NCI-H2029 treated with DMSO at 0.1 percent for 48 hours (cell line): ENCODE results near the gene GTF2IRD1.
"Not testable (repeated sequence)": the region's sequence is repeated elsewhere in the genome, so short reads cannot be mapped to it uniquely, and the experiment has no call there.

Experiments used
- DNase-seq: peaks from one replicate; lab custom pipeline; 2025; lab: John Stamatoyannopoulos, UW

Gene GTF2IRD1

GRCh38 chr7:74493295-74493694 is 39.6 kb downstream of the GTF2IRD1 start:
- no peak for DNase-seq

DNA sequence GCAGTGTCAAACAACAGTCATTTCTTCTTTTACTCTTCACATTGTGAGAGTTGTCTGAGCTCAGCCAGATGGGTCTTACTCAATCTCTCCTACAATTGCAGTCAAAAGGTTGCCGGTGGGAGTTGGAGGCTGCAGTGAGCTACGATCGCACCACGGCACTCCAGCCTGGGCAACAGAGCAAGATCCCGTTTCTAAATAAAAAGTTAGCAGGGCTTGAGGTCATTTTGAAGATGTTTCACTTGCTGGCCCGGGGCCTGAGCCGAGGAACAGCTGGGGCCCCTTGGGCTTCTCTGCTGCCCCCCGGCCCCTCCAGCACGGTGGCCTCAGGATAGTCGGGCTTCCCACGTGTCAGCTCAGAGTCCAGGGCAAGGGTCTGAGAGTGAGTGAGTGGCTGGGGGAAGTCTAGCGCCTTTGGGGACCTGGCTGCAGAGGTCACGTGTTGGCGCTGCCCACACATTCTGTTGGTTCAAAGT is 40.4 kb downstream of the GTF2IRD1 start:
- no peak for DNase-seq

GRCh38 chr7:74495112-74496086 is 41.7 kb downstream of the GTF2IRD1 start:
- DNase-seq, result no peak

DNA sequence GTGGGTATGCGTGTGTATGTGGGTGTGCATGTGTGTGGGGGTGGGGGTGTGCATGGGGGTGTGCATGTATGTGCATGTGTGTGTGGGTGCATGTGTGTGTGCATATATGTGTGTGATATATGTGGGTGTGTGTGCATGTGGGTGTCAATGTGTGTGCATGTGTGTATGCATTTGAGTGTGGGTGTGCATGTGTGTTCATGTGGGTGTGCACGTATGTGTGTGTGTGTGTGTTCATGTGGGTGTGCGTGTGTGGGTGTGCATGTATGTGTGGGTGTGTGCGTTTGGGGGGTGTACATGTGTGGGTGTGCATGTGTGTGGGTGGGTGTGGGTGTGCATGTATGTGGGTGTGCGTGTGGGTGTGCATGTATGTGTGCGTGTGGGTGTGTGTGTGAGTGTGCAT is 42.6 kb downstream of the GTF2IRD1 start:
- DNase-seq, result no peak

DNA sequence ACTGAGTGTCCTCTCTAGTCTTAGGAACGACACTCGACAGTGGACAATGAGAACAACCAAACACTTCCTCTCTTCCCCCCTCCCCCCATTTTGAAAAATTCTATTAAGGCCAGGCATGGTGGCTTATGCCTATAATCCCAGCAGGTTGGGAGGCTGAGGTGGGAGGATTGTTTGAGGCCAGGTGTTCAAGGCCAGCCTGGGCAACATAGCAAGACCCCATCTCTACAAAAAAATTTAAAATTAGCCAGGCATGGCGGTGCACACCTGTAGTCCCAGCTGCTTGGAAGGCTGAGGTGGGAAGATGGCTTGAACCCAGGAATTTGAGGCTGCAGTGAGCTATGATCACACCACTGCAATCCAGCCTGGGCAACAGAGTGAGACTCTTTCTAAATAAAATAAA is 43.1 kb downstream of the GTF2IRD1 start:
- DNase-seq, result not testable (repeated sequence)

DNA sequence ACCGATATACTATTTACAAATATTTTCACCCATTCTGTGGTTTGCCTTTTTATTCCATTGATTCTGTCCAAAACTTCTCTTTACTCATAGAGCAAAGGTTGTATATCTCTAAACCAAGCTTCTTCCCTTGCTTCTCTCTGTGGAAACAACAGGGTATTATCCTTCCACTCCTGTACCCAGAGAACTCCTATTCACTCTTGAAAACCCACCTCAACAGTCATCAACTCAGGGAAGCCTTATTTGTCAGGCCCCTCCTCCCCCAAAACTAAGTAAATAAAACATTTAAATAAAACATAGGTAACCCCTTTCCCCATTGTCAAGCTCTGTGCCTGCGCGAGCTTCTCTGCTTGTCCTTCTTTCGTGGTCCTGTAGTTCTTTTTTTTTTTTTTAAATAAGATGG is 44.6 kb downstream of the GTF2IRD1 start:
- DNase-seq, result no peak

DNA sequence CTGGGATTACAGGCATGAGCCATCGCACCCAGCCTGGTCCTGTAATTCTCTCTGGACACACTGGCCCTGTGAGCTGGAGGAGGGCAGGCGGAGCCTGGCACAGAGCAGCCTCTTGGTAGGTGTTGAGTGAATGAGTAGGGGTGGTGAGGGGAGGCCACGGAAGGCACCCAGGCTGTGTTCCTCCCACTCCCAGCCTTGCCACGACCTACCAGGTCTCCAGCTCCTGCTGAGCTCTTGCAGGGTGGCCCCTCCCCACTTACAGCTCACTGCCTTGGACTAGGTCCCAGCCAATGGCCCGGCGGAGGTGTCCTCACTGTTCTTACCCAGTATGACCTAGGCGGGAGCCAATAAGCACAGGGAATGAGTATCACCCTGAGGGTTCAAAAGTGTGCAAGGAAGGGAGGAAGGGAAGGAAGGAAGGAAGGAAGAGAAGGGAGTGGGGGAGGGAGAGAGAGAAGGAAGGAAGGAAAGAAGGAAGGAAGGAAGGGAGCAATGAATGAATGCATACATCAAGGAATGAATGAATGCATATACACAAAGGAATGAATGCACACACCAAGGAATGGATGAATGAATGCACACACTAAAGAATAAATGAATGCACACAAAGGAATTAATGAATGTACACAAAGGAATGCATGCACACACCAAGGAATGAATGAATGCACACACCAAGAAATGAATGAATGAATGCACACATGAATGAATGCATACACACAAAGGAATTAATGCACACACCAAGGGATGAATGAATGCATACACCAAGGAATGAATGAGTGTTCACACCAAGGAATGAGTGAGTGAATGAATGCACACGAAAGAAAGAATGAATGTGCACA is 45.5 kb downstream of the GTF2IRD1 start:
- no peak for DNase-seq

GRCh38 chr7:74499835-74500388 is 46.2 kb downstream of the GTF2IRD1 start:
- no peak for DNase-seq

DNA sequence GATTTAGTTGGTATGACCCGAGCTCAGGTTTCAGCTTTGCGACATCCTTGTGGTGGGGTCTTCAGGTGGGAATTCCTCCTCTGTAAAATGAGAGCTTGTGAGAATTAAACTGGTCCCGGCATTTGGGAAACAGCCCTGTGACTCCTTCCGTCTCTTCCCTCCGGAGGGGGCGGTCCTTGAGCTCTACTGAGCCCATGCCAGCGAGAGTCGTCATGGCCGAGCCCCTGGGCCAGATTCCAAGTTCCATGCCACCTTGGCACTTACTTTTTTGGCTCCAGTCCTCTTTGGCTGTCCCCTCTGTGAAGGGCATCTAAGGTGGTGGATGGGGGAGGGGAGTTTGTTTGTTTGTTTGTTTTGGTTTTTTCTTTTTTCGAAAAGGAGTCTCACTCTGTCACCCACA is 47.6 kb downstream of the GTF2IRD1 start:
- peak; percentile 61 for DNase-seq

DNA sequence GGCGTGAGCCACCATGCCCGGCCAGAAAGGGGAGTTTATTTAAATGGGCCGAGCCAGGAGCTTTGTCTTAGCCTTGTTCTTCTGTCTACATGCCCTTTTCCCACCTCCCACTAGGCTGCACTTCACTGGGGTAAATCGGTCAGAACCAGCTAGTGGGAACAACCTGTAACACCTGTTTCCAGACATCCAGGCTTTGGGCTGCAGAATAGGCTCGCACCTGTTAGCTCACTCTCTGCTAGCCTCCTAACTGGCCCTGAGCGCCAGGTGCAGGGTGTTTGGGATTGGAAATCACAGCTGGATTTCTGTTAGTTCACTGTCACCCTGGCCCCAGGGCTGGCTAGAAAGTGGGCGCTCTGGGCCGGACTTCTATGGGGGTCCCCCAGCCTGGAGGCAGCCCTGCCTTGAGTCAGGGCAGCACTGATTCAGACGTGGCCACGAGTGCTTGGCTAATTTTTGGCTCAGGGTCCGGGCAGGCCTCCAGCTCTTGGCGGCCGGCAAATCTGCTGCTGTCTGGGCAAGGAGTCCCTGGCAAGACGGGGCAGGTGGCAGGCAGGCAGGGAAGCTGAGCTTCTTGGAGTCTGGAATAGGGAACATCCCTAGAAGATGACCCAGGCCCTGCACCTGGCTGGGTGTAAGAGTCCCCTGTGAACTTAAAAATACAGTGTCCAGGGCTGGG is 48.6 kb downstream of the GTF2IRD1 start:
- peak; percentile 51 for DNase-seq

- DNase-seq, result no peak
Observed at GRCh38 chr7:74503061-74503460, 49.4 kb downstream of the GTF2IRD1 start.

GRCh38 chr7:74503943-74504342 is 50.2 kb downstream of the GTF2IRD1 start:
- DNase-seq, result no peak

GRCh38 chr7:74505471-74506324 is 52.0 kb downstream of the GTF2IRD1 start:
- no peak for DNase-seq

DNA sequence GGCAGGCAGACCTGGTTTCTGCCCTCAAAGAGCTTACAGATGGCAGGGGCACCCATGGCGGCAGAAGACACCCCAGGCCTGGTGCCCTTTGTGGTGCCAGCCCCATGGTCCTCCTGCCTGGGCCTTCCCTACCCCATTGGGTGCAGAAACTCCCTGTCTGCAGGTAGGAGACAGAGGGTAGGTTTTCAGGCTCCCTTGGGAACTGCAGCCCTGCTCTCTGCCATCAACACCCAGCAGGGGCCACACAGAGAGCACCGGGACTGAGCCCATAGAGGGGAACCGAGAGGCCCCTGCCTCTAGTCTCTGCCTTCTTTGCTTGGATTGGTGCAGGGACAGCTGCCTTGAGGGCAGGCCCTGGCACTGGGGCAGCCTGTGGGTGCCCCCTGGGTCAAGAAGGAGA is 52.6 kb downstream of the GTF2IRD1 start:
- DNase-seq, result no peak

GRCh38 chr7:74507538-74508319 is 54.0 kb downstream of the GTF2IRD1 start:
- DNase-seq, result no peak

GRCh38 chr7:74509453-74509852 is 55.7 kb downstream of the GTF2IRD1 start:
- DNase-seq, result not testable (repeated sequence)

GRCh38 chr7:74511345-74511744 is 57.6 kb downstream of the GTF2IRD1 start:
- no peak for DNase-seq

DNA sequence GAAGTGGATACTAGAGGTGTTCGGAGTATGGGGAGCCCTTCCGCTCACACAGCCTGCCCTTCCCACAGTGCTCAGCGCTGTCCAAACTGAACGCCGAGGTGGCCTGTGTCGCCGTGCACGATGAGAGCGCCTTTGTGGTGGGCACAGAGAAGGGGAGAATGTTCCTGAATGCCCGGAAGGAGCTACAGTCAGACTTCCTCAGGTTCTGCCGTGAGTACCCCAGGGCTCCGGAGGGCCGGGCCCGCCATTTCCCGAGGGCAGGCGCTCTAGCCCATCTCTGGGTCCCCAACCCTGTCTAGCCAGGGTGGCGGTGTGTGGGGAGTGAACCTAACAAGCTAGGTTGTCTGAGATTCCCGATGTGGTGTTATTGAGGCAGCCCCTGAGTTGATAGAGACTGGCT is 59.1 kb downstream of the GTF2IRD1 start:
- DNase-seq, result no peak

DNA sequence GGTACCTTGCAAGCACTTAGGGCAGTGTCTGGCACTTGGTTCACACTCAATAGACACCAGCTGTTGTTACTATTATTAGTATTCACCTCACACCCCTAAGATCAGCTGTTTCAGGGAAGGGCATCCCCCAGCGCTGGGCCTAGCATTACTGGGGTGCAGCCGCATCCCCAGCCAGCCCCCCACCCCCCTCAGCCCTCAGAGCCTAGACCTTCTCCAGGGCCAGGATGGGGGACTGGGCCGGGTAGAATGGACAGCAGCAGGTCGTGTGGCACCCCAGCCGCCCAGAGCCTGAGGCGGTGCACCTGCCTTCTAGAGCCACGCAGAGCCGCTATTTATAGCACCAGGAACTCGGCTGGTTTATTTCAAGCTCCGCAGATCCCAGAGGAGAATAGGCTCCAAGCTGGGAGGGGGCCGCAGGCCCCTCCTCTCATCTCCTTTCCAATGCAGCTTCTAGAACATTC is 60.5 kb downstream of the GTF2IRD1 start:
- no peak for DNase-seq

DNA sequence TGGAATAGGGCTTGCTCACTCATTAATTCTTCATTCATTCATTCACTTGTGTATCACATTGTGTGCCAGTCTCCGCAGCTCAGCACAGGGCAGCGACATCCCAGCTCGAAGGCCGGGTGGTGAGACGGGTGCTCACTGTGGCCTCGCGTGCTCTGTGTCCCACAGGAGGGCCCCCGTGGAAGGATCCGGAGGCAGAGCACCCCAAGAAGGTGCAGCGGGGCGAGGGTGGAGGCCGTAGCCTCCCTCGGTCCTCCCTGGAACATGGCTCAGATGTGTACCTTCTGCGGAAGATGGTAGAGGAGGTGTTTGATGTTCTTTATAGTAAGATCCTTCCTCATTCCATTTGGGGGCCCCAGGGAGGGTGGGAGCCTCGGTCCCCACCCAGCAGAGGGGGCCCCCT is 61.6 kb downstream of the GTF2IRD1 start:
- no peak for DNase-seq
